ENCODE measurements around the gene OR6V1.

The OR6V1 gene

GRCh38 chr7:143048827-143049226, 3.3 kb upstream of the OR6V1 start:
- TF ChIP-seq USF1 (IDR thresholded peaks at IDR 0.05) = no peak
- no peak for TF ChIP-seq CREB1 (IDR thresholded peaks at IDR 0.05; ENCODE audit: low read depth)
- no peak for TF ChIP-seq EP300 (IDR thresholded peaks at IDR 0.05; ENCODE audit: borderline replicate concordance)

- TF ChIP-seq, protein P1, sequence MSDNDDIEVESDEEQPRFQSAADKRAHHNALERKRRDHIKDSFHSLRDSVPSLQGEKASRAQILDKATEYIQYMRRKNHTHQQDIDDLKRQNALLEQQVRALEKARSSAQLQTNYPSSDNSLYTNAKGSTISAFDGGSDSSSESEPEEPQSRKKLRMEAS (IDR thresholded peaks at IDR 0.05) = no peak
- no peak for TF ChIP-seq EP300 (IDR thresholded peaks at IDR 0.05; ENCODE audit: borderline replicate concordance)
- TF ChIP-seq TCF12 (IDR thresholded peaks at IDR 0.05; ENCODE audit: low read depth) = no peak
- no peak for TF ChIP-seq TEAD4 (IDR thresholded peaks at IDR 0.05)
- no peak for TF ChIP-seq RAD21 (IDR thresholded peaks at IDR 0.05; ENCODE audit: low read depth)
- no peak for TF ChIP-seq NFIC (IDR thresholded peaks at IDR 0.05)
- TF ChIP-seq TAF1 (IDR thresholded peaks at IDR 0.05; ENCODE audit: low read depth) = no peak
- no peak for TF ChIP-seq CREB1 (IDR thresholded peaks at IDR 0.05; ENCODE audit: low read depth)
- no peak for TF ChIP-seq USF1 (IDR thresholded peaks at IDR 0.05)
Observed at GRCh38 chr7:143049362-143049761, 2.8 kb upstream of the OR6V1 start.

- TF ChIP-seq USF1 (IDR thresholded peaks at IDR 0.05) = no peak
- TF ChIP-seq, protein P1 (IDR thresholded peaks at IDR 0.05) = no peak
- TF ChIP-seq CEBPB (IDR thresholded peaks at IDR 0.05) = no peak
Observed at GRCh38 chr7:143050931-143051330, 1.2 kb upstream of the OR6V1 start.

DNA sequence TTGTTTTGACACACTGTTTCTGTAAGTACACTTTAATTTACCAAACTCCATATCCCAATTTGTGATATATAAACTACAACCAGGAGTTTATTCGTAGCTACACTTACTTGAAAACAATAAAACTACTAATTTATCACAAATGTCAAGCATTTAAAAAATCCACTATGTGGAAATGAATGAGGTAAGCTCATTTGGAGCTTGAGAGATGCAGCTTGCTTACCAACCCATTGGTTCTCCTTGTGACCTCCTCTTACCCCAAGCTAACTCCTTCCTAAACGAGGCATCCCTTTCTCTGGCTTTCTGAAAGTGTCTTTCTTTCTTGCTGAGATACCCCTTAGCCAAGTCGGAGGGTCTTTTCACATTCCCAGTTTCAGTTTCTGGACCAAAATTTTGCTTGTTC, 2.5 kb downstream of the OR6V1 start:
- TF ChIP-seq EGR1 (IDR thresholded peaks at IDR 0.05) (no peak), TEAD4 (IDR thresholded peaks at IDR 0.05) (no peak), NFIC (IDR thresholded peaks at IDR 0.05) (no peak), TCF12 (IDR thresholded peaks at IDR 0.05; ENCODE audit: low read depth) (no peak), ZBTB7A (IDR thresholded peaks at IDR 0.05; ENCODE audit: low read depth) (no peak), CREB1 (IDR thresholded peaks at IDR 0.05; ENCODE audit: low read depth) (no peak), EP300 (IDR thresholded peaks at IDR 0.05; ENCODE audit: borderline replicate concordance) (no peak)

DNA sequence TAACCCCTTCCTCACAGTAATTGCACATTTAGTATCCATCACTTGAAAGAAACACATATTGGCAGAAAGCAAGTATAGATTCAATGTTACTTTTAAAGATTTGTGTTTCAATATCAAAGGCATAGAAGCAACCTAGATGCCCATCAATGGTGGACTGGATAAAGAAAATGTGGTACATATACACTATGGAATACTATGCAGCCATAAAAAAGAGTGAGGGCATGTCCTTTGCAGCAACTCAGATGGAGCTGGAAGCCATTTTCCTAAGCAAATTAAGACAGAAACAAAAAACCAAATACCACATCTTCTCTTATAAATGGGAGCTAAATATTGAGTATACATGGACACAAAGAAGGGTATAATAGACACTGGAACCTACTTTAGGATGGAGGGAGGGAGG, 3.6 kb downstream of the OR6V1 start:
- TF ChIP-seq USF1 (IDR thresholded peaks at IDR 0.05) = no peak
- no peak for TF ChIP-seq ZBTB7A (IDR thresholded peaks at IDR 0.05; ENCODE audit: low read depth)
- TF ChIP-seq EGR1 (IDR thresholded peaks at IDR 0.05) = no peak
- TF ChIP-seq, protein P1 (IDR thresholded peaks at IDR 0.05) = no peak
- no peak for TF ChIP-seq CEBPB (IDR thresholded peaks at IDR 0.05)
- TF ChIP-seq EP300 (IDR thresholded peaks at IDR 0.05; ENCODE audit: borderline replicate concordance) = no peak
- TF ChIP-seq RAD21 (IDR thresholded peaks at IDR 0.05; ENCODE audit: low read depth) = no peak
- TF ChIP-seq NFIC (IDR thresholded peaks at IDR 0.05) = no peak
- TF ChIP-seq TCF12 (IDR thresholded peaks at IDR 0.05; ENCODE audit: low read depth) = no peak
- TF ChIP-seq TEAD4 (IDR thresholded peaks at IDR 0.05) = no peak
- TF ChIP-seq YY1 (IDR thresholded peaks at IDR 0.05; ENCODE audit: low read depth) = no peak
- no peak for TF ChIP-seq REST (IDR thresholded peaks at IDR 0.05; ENCODE audit: low read depth)
- no peak for TF ChIP-seq CREB1 (IDR thresholded peaks at IDR 0.05; ENCODE audit: low read depth)
- no peak for TF ChIP-seq TAF1 (IDR thresholded peaks at IDR 0.05; ENCODE audit: low read depth)
- TF ChIP-seq FOXM1 (IDR thresholded peaks at IDR 0.05; ENCODE audit: borderline replicate concordance, low read depth) = no peak

GRCh38 chr7:143063741-143064140, 11.6 kb downstream of the OR6V1 start:
- no peak for TF ChIP-seq EGR1 (IDR thresholded peaks at IDR 0.05)
- TF ChIP-seq NFIC (IDR thresholded peaks at IDR 0.05) = no peak
- no peak for TF ChIP-seq ZBTB7A (IDR thresholded peaks at IDR 0.05; ENCODE audit: low read depth)
- TF ChIP-seq TAF1 (IDR thresholded peaks at IDR 0.05; ENCODE audit: low read depth) = no peak
- no peak for TF ChIP-seq TCF12 (IDR thresholded peaks at IDR 0.05; ENCODE audit: low read depth)
- TF ChIP-seq EP300 (IDR thresholded peaks at IDR 0.05; ENCODE audit: borderline replicate concordance) = no peak
- TF ChIP-seq CREB1 (IDR thresholded peaks at IDR 0.05; ENCODE audit: low read depth) = no peak
- TF ChIP-seq, protein P1 (IDR thresholded peaks at IDR 0.05) = no peak
- TF ChIP-seq CEBPB (IDR thresholded peaks at IDR 0.05) = no peak
- no peak for TF ChIP-seq RAD21 (IDR thresholded peaks at IDR 0.05; ENCODE audit: low read depth)
- no peak for TF ChIP-seq FOXM1 (IDR thresholded peaks at IDR 0.05; ENCODE audit: borderline replicate concordance, low read depth)

DNA sequence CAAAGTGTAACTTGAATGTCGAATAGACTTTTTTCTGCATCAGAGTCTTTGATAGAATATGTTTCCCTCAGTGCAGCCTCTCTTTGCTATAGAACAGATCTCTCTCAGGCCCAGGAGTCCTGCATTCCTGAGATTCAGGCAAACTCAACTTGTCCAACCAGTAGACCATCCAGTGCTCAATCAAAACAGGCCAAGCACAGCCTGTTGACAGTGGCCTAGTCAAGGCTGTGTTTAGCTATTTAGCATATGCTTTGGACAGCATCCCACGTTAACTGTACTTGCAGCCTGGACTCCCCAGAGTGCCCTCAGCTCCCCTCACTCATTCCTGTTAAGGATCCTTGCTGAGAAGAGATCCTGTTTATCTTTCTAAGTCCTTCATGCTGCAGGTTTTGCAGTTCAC, 16.3 kb downstream of the OR6V1 start:
- TF ChIP-seq FOXM1 (IDR thresholded peaks at IDR 0.05; ENCODE audit: borderline replicate concordance, low read depth) (no peak), USF1 (IDR thresholded peaks at IDR 0.05) (no peak), TAF1 (IDR thresholded peaks at IDR 0.05; ENCODE audit: low read depth) (no peak), EP300 (IDR thresholded peaks at IDR 0.05; ENCODE audit: borderline replicate concordance) (no peak), RAD21 (IDR thresholded peaks at IDR 0.05; ENCODE audit: low read depth) (no peak), EGR1 (IDR thresholded peaks at IDR 0.05) (no peak), TCF12 (IDR thresholded peaks at IDR 0.05; ENCODE audit: low read depth) (no peak), YY1 (IDR thresholded peaks at IDR 0.05; ENCODE audit: low read depth) (no peak), CREB1 (IDR thresholded peaks at IDR 0.05; ENCODE audit: low read depth) (no peak), CEBPB (IDR thresholded peaks at IDR 0.05) (no peak), ZBTB7A (IDR thresholded peaks at IDR 0.05; ENCODE audit: low read depth) (no peak), TEAD4 (IDR thresholded peaks at IDR 0.05) (no peak), REST (IDR thresholded peaks at IDR 0.05; ENCODE audit: low read depth) (no peak)
- TF ChIP-seq, protein P1 (IDR thresholded peaks at IDR 0.05) = no peak

Data from Ishikawa (cell line).